ENCODE data around the gene GALNT2.
A peak's percentile ranks its signal among the peaks of the same experiment; 100 is the strongest.

Gene GALNT2

GRCh38 chr1:230165536-230165935, 98.5 kb downstream of the GALNT2 start:
- no peak for DNase-seq (ENCODE audit: low read depth)

GRCh38 chr1:230166366-230167132, 99.5 kb downstream of the GALNT2 start:
- DNase-seq (ENCODE audit: low read depth): no peak

- peak; percentile 64 for DNase-seq (ENCODE audit: low read depth)
Measured at GRCh38 chr1:230167419-230167852, 100.4 kb downstream of the GALNT2 start.

- no peak for DNase-seq (ENCODE audit: low read depth)
Measured at GRCh38 chr1:230169454-230170152, 102.6 kb downstream of the GALNT2 start.

- no peak for DNase-seq (ENCODE audit: low read depth)
Measured at GRCh38 chr1:230170153-230170547, 103.1 kb downstream of the GALNT2 start.

GRCh38 chr1:230170622-230171021, 103.6 kb downstream of the GALNT2 start:
- DNase-seq (ENCODE audit: low read depth): no peak

- no peak for DNase-seq (ENCODE audit: low read depth)
Measured at GRCh38 chr1:230171356-230172015, 104.4 kb downstream of the GALNT2 start.

- DNase-seq (ENCODE audit: low read depth): no peak
Measured at GRCh38 chr1:230172016-230172537, 105.0 kb downstream of the GALNT2 start.

GRCh38 chr1:230173187-230173975, 106.3 kb downstream of the GALNT2 start:
- DNase-seq (ENCODE audit: low read depth): no peak

- DNase-seq (ENCODE audit: low read depth): no peak
Measured at GRCh38 chr1:230174041-230174440, 107.0 kb downstream of the GALNT2 start.

- no peak for DNase-seq (ENCODE audit: low read depth)
Measured at GRCh38 chr1:230174471-230175162, 107.6 kb downstream of the GALNT2 start.

GRCh38 chr1:230175163-230175747, 108.2 kb downstream of the GALNT2 start:
- no peak for DNase-seq (ENCODE audit: low read depth)

- no peak for DNase-seq (ENCODE audit: low read depth)
Measured at GRCh38 chr1:230175839-230176238, 108.8 kb downstream of the GALNT2 start.

GRCh38 chr1:230176326-230176725, 109.3 kb downstream of the GALNT2 start:
- DNase-seq (ENCODE audit: low read depth): no peak

GRCh38 chr1:230176871-230177411, 109.9 kb downstream of the GALNT2 start:
- peak; percentile 65 for DNase-seq (ENCODE audit: low read depth)

GRCh38 chr1:230179249-230179648, 112.2 kb downstream of the GALNT2 start:
- DNase-seq (ENCODE audit: low read depth): no peak

GRCh38 chr1:230185076-230186001, 118.3 kb downstream of the GALNT2 start:
- DNase-seq (ENCODE audit: low read depth): no peak

GRCh38 chr1:230186003-230186863, 119.2 kb downstream of the GALNT2 start:
- no peak for DNase-seq (ENCODE audit: low read depth)

All from CMK (cell line).